Mucosa of gallbladder (tissue), 1 donor: ENCODE data around the gene GPRASP1. TPM values are rescaled to one million over a fixed set of nuclear protein-coding genes. Genes with fewer than 3 reads are reported as not detected.
"Not testable (repeated sequence)": the region's sequence is repeated elsewhere in the genome, so short reads cannot be mapped to it uniquely, and the experiment has no call there.

Experiments
- DNase-seq: peaks from one replicate; pipeline ENCODE4 v3.0.0-alpha.2; 2020; ENCODE audit warnings: low spot score
- total RNA-seq: library from RNA; stranded (reverse); gene quantifications from one replicate; pipeline ENCODE4 v1.2.1, GENCODE V29; 2021
- donor health status: DM: no; HTN: no; CAD: no.

The GPRASP1 gene, protein sequence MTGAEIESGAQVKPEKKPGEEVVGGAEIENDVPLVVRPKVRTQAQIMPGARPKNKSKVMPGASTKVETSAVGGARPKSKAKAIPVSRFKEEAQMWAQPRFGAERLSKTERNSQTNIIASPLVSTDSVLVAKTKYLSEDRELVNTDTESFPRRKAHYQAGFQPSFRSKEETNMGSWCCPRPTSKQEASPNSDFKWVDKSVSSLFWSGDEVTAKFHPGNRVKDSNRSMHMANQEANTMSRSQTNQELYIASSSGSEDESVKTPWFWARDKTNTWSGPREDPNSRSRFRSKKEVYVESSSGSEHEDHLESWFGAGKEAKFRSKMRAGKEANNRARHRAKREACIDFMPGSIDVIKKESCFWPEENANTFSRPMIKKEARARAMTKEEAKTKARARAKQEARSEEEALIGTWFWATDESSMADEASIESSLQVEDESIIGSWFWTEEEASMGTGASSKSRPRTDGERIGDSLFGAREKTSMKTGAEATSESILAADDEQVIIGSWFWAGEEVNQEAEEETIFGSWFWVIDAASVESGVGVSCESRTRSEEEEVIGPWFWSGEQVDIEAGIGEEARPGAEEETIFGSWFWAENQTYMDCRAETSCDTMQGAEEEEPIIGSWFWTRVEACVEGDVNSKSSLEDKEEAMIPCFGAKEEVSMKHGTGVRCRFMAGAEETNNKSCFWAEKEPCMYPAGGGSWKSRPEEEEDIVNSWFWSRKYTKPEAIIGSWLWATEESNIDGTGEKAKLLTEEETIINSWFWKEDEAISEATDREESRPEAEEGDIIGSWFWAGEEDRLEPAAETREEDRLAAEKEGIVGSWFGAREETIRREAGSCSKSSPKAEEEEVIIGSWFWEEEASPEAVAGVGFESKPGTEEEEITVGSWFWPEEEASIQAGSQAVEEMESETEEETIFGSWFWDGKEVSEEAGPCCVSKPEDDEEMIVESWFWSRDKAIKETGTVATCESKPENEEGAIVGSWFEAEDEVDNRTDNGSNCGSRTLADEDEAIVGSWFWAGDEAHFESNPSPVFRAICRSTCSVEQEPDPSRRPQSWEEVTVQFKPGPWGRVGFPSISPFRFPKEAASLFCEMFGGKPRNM (N-terminal part only)
- total RNA-seq, result 17.6 TPM

DNA sequence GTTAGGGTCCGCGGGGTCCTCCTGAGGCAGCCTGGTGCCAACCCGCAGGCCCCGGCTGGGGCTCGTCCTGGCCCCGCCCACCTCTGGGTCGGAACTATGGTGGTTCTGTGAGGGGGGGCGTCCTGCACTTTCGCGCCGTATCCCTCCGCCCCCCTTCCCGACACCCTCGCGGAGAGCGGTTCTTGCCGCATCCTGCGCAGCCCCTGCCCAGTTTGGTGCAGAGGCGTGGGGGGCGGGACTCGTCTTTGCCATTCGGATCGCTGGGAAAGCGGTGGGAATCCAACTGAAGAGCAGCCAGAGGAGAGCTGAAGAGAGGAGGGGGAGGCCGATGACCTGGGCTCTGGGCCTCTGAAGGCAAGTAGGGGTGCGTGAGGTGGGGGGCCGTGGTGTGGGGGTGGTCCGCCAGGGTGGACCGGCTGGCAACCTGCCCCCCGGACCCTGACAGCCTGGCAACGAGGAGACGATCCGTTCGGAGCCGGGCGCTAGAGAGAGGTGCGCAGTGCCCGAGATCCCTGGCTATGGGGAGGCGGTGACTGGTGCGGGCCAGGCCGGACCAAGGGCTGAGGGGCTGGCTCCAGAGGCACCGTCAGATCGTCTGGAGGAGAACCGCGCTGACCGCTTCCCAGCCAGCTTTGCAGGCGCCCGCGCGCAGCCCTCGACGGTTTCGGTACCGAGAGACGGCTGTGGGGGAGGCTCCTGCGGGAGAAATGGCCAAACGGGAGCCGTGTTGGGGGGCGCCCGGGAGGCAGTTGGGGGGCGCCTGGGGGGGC lies at the start of gene GPRASP1:
GPRASP1 (plus strand) TSS at position 242 of the 770 bp plus-strand sequence. CDS start 2,431 bp downstream, outside the sequence.
- DNase-seq, result peak; percentile 49

DNA sequence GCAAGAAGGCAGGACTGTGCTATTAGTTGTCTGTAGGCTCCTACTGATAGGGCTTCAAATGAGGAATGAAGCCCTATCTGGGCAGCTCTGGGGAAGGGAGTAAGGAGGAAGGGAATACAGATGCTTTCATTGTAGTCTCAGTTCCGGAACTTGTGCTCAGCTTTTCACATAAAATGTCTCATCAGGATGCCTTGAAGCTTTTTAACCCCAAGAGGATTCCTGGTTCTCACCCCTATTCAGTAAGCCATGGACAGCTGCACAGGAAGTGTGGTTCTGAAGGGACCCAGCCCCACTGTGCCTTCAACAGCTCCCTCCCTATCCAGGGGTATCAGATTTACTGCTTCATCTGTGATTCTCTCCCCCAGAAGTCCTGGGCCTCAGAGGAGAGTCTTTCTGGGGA lies 47.0 kb upstream of the GPRASP1 start:
- no peak for DNase-seq

DNA sequence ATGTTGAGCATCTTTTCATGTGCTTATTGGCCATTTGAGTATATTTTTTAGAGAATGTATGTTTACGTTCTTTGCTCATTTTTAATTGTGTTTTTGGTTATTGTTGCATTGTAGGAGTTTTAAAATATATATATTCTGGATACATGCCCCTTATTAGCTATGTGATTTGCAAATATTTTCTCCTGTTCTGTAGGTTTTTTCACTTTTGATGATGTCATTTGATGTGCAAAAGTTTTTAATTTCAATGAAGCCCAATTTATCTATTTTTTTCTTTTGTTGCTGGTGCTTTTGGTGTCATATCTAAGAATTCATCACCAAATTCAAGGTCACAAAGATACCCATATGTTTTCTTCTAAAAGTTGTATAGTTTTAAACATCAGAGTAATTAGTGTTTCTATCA lies 45.2 kb upstream of the GPRASP1 start:
- no peak for DNase-seq

DNA sequence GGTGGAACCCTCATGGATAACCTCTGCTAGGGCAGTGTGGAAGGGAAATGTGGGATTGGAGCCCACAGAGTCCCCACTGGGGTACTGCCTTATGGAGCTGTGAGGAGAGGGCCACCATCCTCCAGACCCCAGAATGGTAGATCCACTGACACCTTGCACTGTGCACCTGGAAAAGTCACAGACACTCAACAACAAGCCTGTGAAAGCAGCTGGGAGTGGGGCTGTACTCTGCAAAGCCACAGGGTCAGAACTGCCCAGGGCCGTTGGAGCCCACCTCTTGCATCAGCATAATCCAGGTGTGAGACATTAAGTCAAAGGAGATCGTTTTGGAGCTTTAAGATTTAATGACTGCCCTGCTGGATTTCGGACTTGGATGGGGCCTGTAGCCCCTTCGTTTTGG lies 40.4 kb upstream of the GPRASP1 start:
- no peak for DNase-seq

DNA sequence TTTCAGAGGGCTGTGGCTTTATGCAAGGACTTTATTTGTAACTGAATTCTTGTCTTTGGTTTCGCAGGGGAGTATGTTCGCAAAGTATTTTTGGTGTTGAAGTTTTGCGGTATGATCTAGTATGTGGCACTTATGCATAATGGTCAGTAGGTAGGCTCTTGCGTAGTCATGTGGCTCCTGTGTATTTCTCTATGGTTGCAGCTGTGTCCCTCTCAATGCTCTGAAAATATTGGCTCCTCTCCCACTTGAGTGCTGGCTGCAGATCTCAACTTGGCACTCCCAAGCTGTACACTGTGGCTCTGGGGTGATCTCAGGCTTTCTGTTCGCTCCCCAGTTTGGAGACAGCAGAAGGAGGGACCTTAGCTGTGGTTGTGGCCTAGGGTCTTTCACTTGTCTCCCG lies 27.2 kb upstream of the GPRASP1 start:
- DNase-seq, result no peak

DNA sequence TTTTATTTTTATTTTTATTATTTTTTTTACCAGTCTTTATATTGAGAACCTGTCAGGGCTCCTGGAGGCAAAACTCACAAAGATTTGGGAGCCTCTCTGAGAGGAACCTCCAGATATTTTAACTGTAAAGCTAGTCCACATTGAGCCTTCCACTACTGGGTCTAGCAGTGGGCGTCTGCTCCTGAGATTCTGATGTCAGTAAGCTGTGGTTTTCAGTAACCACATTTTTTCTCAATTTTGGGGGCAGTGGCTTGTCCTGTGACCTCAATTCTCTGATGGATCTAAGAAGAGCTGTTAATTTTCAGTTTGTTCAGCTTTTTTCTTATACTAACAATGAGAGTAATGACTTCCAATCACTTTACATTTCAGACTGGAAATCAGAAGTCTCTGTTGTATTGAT lies 23.6 kb upstream of the GPRASP1 start:
- no peak for DNase-seq

DNA sequence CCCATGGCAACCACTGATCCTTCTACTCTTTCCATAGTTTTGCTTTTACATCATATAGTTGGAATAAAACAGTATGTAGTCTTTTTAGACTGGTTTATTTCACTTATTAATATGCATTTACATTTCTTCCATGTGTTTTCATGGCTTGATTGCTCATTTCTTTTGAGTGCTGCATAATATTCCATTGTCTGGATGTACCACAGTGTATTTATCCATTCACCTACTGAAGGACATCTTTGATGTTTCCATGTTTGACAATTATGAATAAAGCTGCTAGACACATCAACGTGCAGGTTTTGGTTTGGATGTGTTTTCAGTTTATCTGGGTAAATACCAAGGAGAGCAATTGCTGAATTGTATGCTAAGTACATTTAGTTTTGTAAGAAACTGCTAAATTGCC lies 13.7 kb upstream of the GPRASP1 start:
- no peak for DNase-seq

DNA sequence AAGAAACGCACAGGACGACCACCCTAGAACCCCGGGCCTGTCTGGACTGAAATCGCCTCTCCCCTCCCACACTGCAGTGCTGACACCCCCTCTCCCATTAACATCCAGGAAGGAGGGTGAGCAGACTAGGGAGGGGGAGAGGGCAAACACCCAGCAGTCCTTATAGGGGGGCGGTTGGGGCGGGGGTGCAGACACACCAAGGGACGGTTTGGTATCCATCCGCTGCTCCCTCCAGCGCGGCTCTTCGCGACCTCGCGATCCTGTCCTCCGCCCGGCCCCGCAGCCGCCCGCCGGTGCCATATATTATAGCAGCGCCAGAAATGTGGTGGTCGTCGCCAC lies 411 bp upstream of the GPRASP1 start:
- no peak for DNase-seq

DNA sequence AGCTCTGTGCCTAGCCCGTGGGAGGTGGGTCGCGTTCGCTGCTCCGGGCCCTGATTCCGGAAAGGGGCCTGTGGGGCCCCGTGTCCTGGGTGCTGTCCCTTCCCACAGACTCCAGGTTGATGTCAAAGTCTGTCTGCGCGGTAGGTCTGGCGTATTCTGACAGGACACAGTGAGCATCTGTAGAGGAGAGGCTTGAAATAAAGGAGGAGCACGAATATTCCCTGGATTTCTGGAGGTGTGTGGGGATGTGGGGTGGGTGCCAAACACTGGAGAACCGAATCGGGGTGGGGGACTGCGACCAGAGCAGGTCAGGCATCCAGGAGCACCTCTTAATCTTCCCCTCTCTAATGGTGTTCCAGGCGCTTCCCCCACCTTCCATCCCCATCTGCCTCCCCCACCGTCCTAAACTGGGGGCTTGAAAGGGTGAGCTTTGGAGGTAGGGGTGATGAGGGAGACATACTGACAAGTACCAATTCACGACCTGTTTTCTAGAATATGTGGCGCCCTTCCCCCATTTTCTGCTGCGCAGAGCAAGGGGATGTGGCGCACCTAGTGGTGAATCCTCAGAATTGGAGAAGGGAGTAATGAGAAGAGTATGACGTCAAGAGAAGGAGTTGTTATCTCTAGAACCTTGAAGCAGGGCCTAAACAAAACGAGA lies 877 bp downstream of the GPRASP1 start:
- DNase-seq, result peak; percentile 46

DNA sequence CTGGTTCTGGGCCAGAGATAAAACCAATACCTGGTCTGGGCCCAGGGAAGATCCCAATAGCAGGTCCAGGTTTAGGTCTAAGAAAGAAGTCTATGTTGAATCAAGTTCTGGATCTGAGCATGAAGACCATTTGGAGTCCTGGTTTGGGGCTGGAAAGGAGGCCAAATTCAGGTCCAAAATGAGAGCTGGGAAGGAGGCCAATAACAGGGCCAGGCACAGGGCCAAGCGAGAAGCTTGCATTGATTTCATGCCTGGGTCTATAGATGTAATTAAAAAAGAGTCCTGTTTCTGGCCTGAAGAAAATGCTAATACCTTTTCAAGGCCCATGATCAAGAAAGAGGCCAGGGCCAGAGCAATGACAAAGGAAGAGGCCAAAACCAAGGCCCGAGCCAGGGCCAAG lies 3.4 kb downstream of the GPRASP1 start:
- DNase-seq, result no peak

DNA sequence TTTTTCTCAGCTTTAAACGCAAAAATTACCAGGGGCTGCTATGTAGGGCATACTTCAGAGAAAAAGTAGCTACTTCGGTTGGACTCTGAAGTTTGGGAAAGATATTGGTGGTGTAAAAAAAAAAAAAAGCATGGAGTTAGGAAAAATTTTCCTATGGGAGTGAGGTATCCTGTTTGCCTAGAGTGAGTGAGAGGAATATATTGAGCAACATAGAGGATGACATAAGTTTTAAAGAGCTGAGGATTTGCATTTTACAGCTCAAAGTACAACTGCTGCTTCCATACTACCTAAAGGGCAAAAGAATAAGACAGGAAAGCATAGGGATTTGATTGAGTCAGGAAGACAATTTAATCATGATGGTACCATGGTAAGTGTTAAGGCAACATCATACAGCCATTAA lies 7.3 kb downstream of the GPRASP1 start:
- DNase-seq, result no peak

DNA sequence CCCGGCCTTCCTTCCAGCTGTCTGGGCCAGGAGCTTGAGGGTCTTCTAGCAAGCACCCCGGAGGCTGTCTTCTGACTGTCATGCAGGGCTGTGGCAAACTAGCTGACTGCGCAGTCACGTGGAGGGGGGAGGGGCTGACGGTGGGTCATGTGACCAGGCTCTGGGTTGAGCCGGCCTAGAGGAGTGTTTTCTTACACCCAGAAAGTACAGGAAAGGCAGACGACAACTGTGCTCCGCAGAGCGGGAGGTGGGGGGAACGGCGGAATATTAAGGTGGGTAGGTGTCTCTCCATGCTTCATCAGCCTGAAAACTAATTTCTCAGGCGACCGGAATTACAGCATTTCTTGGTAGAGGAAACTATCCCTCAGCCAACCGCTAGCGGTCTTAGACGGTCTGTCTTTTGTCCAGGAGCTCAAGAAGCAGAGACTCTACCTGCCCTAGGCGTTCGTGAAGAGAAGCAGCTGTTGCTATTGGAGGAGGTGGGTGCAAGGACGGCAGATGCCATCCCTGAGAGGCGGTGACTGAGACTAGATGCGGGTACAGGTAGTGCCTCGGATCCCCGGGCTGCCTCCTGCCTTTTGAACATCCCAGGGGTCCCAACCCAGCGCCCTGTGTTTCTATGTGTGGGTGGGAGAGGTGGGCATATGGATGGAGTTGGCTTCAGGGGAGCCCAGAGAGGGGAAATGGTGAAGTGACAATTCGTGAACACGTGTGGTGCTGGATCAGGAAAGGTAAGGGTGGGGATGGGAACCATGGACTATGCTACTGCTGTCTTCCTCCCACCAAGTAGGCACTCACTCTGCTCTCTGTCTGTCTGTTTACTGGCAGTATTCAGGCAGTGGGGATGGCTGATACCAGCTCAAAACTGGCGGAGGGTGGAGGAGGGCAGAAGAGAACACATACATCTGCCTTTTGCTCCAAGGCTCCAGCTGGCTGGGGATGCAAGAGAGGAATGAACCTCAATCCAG lies 8.8 kb downstream of the GPRASP1 start:
- peak; percentile 89 for DNase-seq

DNA sequence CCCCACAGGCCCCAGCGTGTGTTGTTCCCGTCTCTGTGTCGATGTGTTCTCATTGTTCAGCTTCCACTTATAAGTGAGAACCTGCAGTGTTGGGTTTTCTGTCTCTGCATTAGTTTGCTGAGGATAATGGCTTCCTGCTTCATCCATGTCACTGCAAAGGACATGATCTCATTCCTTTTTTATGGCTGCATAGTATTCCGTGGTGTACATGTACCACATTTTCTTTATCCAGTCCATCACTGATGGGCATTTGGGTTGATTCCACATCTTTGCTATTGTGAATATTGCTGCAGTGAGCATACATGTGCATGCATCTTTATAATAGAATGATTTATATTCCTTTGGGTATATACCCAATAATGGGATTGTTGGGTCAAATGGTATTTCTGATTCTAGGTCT lies 12.5 kb downstream of the GPRASP1 start:
- not testable (repeated sequence) for DNase-seq

DNA sequence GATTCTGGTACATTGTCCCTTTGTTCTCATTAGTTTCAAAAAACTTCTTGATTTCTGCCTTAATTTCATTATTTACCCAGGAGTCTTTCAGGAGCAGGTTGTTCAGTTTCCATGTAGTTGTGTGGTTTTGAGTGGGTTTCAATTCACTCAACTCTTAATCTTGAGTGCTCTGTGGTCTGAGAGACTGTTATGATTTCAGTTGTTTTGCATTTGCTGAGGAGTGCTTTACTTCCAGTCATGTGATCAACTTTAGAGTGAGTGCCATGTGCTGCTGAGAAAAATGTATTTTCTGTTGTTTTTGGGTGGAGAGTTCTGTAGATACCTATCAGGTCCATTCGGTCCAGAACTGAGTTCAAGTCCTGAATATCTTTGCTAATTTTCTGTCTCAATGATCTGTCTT lies 15.8 kb downstream of the GPRASP1 start:
- not testable (repeated sequence) for DNase-seq

DNA sequence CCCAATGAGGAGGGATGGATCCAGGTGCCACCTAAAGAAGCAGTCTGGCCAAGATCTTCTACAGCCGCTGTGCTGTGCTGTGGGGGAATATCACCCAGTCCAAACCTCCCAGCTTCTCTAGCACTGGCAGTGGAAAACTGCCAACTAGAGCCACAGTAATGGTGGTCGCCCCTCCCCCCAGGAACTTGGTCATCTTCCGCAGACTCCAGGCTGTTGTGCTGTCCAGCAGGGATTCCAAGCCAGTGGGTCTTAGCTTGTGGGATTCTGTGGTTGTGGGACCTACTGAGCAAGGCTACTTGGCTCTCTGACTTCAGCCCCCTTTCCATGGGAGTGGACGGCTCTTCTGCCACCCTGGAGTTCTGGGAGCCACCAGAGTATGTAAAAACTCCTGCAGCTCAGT lies 18.2 kb downstream of the GPRASP1 start:
- no peak for DNase-seq

DNA sequence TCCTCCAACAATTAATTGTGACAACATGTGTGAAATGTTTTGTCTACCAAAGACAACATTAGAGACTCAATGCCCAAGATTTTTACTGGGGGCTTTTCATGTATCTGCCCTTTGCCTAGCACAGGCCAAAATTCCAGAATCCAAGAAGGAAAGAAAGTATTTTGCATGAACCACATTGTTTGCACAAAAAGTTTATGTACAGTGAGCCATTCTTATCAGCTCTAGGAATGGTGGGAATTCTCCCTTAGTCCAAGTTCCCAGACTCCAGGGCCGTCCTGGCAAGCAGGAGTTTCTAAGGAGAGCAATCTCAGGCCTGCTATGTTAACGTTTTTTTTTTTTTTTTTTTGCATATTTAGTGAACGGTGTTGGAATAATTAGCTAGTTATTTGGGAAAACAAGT lies 21.6 kb downstream of the GPRASP1 start:
- no peak for DNase-seq

DNA sequence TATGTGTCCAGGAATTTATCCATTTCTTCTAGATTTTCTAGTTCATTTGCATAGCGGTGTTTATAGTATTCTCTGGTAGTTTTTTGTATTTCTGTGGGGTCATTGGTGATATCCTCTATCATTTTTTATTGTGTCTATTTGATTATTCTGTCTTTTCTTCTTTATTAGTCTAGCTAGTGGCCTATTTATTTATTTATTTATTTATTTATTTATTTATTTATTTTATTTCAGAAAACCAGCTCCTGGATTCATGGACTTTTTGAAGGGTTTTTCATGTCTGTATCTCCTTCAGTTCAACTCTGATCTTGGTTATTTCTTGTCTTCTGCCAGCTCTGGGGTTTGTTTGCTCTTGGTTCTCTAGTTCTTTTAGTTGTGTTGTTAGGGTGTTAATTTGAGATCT lies 26.2 kb downstream of the GPRASP1 start:
- DNase-seq, result not testable (repeated sequence)

DNA sequence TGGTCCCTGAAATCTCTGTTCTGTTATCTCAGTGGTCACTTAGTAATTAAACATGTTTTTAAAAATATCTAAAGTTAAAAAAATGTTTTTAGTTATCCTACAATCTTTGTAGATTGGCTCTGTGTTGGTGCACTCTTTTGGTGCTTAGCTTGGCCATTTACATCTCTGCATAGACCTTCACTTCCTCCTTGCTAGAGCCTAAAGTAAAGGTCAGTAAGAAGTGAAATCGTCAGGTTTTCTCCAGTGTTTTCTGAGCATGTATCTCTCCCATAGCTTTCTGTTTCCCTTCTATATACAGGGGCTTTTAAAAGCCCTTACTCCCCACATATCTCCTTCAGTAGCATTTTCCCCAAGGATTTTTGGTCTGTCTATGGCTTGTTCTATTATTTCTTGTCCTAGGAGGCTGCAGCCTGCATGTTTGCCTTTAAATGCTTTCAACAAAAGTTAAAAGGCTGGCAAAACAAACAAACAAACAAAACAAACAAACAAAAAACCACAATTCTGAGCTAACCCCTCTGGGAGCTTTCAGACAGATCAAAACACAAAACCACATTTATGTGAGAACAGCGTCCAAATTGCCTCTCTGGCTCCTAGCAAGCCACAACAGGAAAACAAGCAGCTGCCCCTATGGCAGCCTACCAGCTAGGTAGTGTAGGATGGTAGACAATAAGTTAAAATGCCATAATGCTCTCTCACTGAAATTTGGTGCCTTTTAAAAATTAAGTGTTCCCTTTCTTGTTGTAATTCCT lies 33.7 kb downstream of the GPRASP1 start:
- DNase-seq, result no peak

DNA sequence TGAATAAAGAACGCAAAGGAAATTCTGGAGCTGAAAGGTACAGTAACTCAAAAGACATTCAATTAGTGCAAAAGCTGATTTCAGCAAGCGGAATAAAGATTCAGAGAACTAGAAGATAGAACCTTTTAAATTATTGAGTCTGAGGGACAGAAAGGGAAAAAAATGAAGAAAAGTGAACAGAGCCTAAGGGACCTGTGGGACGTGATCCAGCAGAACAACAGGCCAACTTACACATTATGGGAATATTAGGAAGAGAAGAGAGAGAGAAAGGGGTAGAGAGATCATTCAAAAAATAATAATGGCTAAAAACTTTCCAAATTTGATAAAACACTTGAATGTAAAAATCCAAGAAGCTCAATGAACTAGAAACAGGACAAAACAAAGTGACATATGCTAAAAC lies 43.5 kb downstream of the GPRASP1 start:
- DNase-seq, result no peak
